Activated CD8-positive, alpha-beta memory T cell treated with anti-CD3 and anti-CD28 coated beads for 36 hours (primary cell): ENCODE results near the gene SCN4A. TPM values are rescaled to one million over a fixed set of nuclear protein-coding genes. Genes with fewer than 3 reads are reported as not detected.
"Not testable (repeated sequence)": the region's sequence is repeated elsewhere in the genome, so short reads cannot be mapped to it uniquely, and the experiment has no call there.

Source experiments
- CTCF ChIA-PET: fragments of 350-600 bp; sonication (Branson Sonifier 250); formaldehyde crosslinking; loops from one replicate; lab custom pipeline; 2021; ENCODE audit warnings: antibody characterized with exemption; lab: Charles Lee
- POLR2A ChIA-PET: fragments of 350-600 bp; sonication (Branson Sonifier 250); formaldehyde crosslinking; loops from one replicate; lab custom pipeline; 2021; ENCODE audit warnings: antibody characterized with exemption; lab: Charles Lee
- total RNA-seq, 2 experiments: library from RNA; stranded (reverse); gene quantifications; one replicate each; pipeline ENCODE4 v1.2.3, GENCODE V29; 2021

SCN4A gene
- total RNA-seq, 2 experiments from 2014 or later: 0.11 to 0.27 TPM

DNA sequence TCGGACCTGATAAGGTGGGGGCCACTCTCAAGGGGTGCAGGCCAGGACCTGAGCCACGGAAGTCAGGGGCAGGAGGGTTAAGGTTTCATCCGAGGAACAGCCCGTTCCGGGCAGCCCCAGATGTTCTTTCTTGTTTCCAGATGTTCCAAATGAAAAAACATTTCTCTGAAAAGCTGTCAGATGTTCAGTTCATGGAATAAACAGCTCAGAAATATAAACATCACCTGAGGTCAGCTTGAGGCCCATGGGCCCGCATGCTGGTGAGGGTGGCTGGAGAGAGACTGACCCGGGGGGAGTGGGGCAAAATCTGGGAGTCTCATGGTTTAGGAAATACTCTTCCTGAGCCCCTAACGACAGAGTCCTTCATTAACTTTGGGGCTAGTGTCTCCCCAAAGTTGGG lies 39.1 kb downstream of the SCN4A start:
- CTCF ChIA-PET: interaction anchor here (0.9 to 2.2 kb wide), 4 partner anchors 13 to 50 kb away, joined by 3 to 15 read pairs (median 6); partner anchors contain the start of gene GH1
- POLR2A ChIA-PET: no interaction called here

DNA sequence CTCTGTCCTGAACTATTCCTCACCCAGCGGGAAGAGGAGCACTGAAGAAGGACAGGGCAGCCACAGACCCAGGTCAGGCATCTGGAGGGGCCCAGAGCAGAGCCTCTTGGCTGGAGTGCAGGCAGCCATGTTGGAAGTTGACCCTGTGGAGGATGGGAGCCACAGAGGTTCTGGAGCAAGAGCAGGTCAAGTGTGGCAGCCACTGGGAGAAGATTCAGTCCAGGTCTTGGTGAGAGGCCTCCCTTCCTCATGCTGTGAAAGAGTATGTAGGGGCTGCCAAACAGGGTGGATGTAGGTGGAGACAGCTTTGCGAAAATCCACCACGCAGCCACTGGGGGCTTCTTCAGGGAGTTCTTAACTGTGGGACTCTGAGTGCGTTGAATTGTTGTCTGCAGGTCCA lies 40.0 kb downstream of the SCN4A start:
- ChIA-PET POLR2A (no interaction called here), CTCF (interaction anchor here (1.1 to 2.2 kb wide), 3 partner anchors 14 to 19 kb away, joined by 3 to 15 read pairs (median 8); partner anchors contain the start of gene GH1)

DNA sequence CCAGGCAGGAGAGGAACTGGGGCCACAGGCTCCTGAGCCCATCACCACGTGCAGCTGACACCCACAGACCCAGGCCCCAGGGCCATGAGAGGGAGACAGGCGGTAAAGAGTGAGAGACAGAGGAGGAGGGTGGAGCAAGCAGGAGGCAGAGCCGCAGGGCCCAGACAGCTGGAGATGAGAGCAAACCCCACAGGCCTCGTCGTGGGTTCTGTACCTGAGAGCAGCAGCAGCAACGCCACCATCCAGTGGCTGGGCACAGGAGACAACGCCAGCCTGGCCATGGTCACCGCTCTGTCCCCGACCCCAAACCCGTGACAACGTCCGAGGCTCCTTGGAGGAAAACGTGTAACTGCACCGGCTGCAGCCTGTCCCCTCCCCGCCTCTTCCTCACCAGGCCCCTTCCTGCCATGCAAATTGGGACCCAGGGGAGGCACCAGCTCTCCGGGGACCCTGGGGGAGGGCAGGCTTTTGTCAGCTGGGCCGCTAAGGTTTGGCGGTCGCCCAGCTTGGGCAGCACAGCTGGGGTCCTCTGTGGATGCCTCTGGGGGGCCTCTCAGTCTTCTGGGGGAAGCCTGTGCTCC lies 40.6 kb downstream of the SCN4A start, which contains the start of gene CD79B:
Gene CD79B, minus strand, starts transcription at position 351 of the 581 bp plus-strand sequence. Its CDS starts 70 bp downstream, at position 281.
- ChIA-PET CTCF (interaction anchor here (0.5 to 2.2 kb wide), 5 partner anchors 13 to 93 kb away, joined by 3 to 15 read pairs (median 5); partner anchors contain the start of gene GH1), POLR2A (interaction anchor here (1.2 kb wide), 1 partner anchor 198 kb away, joined by 4 read pairs; the partner anchor contains the start of gene ERN1)

DNA sequence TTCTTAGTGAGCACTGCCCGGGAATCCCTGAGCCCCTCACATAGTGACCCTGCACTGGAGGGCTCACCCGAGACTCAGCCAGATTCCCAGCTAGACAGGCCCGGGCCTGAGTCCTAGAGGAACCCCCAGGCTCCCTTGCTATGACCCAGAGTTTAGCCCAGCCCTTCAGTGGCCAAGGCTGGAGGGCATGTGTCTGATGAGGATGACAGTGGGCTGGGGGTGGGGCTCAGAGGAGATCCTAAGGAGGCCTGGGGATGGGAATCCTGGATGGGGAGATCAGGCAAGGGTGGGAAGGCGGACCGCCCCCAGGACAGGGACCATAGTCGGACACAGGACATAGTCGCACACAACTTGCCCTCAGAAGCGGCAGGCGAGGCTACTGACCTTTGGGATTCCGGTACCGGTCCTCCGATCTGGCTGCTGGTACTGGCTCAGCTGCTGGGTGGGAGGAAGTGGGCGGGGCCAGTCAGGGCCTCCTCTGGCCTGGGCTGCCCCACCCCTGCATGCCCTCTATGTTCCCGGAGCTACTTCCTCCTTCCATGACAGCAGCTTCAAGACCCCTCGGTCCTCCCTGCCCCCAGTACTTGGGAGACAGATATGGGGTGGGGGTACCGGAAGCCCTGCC lies 41.7 kb downstream of the SCN4A start:
- ChIA-PET CTCF (interaction anchor here (1.1 to 1.8 kb wide), 3 partner anchors 12 to 94 kb away, joined by 3 to 5 read pairs (median 5); partner anchors contain the start of gene CSHL1), POLR2A (interaction anchor here (1.2 kb wide), 1 partner anchor 199 kb away, joined by 4 read pairs; the partner anchor contains the start of gene ERN1)

DNA sequence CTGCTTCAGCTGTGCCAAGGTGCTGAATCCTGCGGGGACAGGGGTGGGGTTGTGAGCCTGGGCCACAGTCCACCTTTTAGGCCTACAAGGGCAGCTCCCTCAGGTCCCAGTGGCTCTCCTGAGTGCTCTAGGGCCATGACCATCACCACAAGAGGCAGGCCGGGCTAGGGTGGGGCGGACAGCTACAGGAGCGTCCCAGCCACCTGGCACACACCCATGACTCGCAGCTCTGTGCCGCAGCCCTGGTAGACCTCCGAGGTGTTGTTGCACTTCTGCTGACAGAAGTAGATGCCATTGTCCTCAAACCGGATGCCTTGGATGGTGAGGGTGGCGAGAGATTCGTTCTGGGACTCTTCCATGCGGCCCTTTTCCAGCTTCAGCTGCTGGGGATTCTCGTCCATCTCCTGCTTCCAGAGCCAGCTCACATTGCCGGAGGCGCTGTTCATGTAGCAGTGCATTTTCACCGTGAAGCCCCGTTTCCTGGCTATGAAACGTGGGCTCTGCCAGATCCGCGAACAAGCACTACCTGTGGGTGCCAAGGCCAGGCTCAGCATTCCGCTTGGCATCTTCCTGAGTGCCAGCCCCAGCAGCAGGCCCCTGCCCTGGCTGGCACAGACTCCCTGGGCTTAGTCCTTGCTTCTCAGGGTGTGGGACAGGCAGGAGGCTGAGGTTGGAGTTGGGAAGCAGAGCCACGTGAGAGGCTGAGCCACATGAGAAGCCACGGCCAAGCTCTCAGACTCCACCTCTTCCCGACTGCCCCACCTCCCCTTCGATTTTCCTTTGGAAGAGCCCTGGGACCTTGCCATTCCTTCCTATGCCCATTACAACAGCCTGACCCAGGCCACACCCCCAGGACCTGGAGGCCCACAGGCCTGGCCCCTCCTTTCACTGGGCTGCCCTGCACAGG lies 42.6 kb downstream of the SCN4A start:
- POLR2A ChIA-PET: interaction anchor here (0.6 kb wide), 1 partner anchor 88 kb away, joined by 4 read pairs; no protein-coding TSS in a partner anchor
- CTCF ChIA-PET: interaction anchor here (1.1 to 1.8 kb wide), 5 partner anchors 11 to 95 kb away, joined by 3 to 5 read pairs (median 4); no protein-coding TSS in a partner anchor

DNA sequence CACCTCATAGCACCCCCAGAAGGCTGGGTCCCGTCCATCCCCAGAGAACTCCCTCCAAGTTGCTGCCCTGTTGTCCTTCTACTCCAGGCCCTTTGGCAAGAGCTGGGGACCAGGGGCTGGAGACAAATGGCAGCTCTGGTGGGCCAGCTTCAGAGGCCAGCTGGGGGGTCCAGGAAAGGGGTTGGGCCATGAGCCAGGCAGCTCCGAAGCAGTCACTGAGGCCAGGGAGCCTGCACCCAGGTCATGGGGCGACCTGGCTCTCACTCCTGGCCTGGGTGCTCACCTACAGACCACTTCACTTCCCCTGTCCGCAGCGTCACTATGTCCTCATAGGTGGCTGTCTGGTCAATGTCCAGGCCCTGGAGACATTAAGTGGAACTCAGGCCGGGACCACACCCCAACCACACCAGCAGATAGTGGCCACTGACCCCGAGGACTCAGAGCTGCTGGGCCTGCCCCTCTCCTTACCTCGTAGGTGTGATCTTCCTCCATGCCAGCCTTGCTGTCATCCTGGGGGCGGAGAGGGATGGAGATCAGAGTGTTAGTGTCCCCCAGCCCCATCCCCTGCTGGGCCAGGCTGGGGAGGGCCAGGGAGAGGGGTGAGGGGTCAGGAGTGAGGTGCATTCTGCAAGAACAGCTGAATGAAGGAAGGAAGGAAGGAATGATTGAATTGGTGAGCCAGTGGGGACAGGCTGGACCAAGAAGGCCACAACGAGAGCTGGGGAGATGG lies 43.6 kb downstream of the SCN4A start:
- CTCF ChIA-PET: interaction anchor here (0.6 to 1.2 kb wide), 5 partner anchors 10 to 94 kb away, joined by 3 to 4 read pairs (median 3); no protein-coding TSS in a partner anchor
- POLR2A ChIA-PET: interaction anchor here (0.6 kb wide), 1 partner anchor 89 kb away, joined by 4 read pairs; no protein-coding TSS in a partner anchor

DNA sequence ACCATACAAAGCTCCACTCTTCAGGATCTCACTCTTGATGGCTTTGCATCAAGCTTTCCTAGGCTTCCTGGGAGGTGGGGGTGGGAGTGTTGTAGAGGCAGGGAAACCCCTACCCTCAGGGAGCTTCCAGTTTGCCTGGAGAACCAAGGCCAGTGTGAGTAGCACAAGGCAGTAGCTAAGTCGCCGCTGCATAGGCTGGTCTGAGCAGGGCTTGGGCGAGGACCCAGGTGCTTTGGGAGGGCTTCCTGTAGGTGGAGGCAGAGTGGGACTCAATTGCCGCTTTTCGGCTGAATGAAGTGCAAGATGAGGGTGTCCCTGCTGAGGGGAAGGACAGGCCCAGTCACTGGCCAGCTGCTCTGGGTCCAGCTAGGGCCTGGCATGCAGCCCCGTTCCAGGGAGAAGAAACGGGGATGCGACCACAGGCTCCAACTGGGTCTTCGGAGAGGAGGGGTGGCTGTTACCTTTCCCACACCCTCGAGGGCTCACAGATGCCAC lies 44.5 kb downstream of the SCN4A start:
- CTCF ChIA-PET: interaction anchor here (0.6 to 1.0 kb wide), 3 partner anchors 9 to 95 kb away, joined by 3 to 5 read pairs (median 3); no protein-coding TSS in a partner anchor

DNA sequence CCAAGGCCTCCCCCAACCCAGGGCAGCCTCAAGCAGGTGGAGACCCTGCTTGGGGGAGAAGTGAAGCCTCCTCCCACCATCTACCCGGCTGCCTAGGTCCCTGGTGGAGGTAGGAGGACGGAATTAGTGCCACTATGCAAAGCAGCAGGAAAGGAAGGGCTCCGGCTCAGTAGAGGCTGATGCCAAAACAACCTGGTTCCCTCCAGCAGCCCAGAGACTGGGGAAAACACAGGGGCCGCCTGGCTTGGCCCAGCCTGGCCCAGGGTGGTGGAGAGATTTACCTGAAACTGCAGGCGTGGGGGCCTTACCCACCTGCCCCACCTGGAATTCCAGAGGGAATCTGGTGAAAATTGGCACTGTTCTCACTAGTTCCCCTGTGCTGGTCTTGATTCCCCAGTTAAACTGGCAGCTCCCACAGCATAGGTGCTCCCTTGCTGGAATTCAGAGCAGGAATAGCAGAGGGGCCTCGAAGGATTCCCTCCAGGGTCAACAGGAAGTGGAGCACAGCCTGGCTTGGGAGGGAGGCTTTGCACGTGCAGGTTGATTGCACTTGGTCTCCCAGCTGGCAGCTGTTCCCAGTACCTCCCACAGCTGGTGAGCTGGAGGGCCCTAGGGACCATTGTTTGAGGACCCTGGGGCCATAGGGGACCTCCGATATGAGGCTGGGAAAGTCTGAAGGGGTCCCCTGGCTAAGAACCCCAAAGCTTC lies 45.1 kb downstream of the SCN4A start:
- ChIA-PET CTCF (interaction anchor here (1.0 kb wide), 1 partner anchor 8 kb away, joined by 5 read pairs; no protein-coding TSS in a partner anchor), POLR2A (no interaction called here)

More for the DNA sequence above, 44.5 kb downstream of the SCN4A start:
- POLR2A ChIA-PET: no interaction called here

DNA sequence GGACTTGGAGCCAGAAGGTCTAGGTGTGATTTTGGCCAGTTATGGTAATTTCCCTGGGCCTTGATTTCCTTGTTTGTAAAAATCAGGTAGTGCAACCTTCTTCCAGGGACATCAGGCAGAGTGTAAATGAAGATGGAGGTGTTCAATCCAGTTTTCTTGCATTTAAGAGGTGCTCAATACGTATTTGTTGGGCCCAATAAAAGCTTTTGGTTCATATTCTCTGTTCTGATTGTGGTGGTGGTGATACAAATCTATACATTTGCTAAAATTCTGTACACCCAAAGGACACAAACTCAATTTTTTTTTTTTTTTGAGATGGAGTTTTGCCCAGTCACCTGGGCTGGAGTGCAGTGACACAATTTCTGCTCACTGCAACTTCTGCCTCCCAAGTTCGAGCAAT lies 46.6 kb downstream of the SCN4A start:
- ChIA-PET CTCF (interaction anchor here (0.7 to 1.1 kb wide), 2 partner anchors 100 to 124 kb away, joined by 3 read pairs; no protein-coding TSS in a partner anchor), POLR2A (no interaction called here)

DNA sequence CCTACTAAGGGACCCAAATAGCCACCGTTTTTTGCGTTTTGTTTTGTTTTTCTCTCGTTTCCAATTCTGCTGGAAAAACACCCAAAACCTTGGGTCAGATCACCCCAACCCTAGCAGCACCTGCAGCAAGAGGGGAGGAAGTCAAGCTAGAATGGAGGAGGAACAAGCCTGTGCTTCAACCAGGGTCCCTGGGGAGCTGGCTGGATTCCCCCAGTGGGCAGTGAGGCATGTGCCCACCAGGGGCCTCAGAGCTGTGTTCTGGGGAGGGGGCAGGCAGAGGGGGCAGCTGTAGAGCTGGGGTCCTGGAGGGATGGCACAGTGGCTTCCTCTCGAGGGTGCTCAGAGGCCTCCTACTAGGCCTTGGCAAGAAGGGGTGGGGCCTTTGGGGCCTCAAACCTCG lies 47.1 kb downstream of the SCN4A start:
- ChIA-PET POLR2A (no interaction called here), CTCF (interaction anchor here (0.7 to 1.3 kb wide), 3 partner anchors 21 to 124 kb away, joined by 3 to 4 read pairs (median 3); no protein-coding TSS in a partner anchor)

DNA sequence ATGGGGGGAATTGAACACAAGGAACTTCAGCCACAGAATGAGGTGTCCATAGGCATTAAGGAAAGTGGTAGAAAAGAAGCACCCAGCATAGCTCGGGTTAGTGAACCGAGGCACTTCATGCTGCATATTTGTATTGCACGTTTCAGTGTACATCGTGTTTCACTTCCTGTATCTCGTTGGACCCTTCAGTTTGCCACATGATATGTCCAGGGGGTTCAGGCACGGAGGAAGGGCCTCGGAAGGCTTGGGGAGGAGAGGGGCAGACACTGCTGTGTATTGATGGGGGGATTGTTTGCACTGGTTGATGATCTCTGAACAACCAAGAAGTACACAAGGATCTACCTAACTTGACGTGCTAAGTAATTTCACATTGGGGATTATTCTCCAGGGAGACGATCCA lies 50.3 kb downstream of the SCN4A start:
- POLR2A ChIA-PET: not testable (repeated sequence)
- CTCF ChIA-PET: interaction anchor here (1.5 kb wide), 1 partner anchor 24 kb away, joined by 4 read pairs; no protein-coding TSS in a partner anchor

DNA sequence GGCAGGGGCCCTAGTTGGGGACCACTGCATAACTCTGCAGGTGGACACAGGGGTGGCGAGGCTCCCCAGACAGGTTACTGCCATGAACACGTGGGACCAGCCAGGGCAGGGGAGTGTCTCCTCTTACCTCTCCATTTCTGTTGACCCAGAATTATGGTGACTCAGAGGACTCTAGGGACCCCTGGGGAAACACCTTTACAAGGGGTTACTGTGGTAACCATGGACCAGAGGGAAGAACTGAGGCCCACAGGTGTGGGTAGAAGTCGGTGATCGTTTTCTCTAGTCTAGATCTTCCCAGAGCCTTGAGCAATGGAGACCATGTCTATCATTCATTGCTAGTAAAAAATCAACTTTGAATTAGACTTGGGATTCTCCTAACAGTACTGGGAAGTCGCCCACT lies 51.9 kb downstream of the SCN4A start:
- ChIA-PET POLR2A (interaction anchor here (0.7 kb wide), 1 partner anchor 66 kb away, joined by 3 read pairs; no protein-coding TSS in a partner anchor), CTCF (interaction anchor here (1.1 to 3.6 kb wide), 5 partner anchors 26 to 109 kb away, joined by 3 to 36 read pairs (median 13); no protein-coding TSS in a partner anchor)

DNA sequence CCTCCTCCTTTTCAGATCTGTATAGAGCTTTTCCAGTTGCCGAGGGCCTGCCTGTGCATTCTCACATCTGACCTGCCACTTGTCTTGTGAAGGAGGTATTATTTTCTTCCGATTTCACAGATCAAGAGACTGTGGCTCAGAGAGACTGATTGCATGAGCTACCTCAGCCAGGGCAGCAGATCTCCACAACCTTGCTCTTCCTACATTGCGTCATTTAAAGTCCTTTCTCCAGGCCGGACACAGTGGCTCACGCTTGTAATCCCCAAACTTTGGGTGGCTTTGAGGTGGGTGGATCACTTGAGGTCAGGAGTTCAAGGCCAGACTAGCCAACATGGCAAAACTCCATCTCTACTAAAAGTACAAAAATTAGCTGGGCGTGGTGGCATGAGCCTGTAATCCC lies 52.7 kb downstream of the SCN4A start:
- CTCF ChIA-PET: interaction anchor here (0.7 to 3.6 kb wide), 19 partner anchors 8 to 213 kb away, joined by 3 to 36 read pairs (median 5); partner anchors contain the start of genes CSHL1 and PRR29
- POLR2A ChIA-PET: not testable (repeated sequence)

DNA sequence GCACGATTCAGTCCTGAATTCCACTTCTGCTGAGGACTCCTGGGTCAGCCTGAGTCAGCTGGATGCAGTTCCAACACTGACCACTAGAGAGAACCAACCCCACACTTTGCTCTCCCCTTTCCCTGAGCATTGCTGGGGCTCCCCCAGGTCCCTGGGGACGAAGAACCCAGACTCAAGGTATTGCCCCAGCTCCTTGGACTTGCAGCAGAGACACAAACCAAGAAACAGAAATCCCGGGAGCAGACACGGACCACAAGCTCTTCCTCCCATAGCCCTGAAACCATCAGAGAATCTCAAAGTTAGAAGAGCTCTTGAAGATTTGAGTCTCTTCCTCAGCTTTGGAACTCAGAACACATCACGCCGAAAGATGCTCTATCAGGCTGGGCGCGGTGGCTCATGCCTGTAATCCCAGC lies 53.4 kb downstream of the SCN4A start:
- CTCF ChIA-PET: interaction anchor here (0.6 to 3.6 kb wide), 26 partner anchors 8 to 218 kb away, joined by 3 to 36 read pairs (median 5); partner anchors contain the start of genes CD79B, CSHL1, ICAM2 and PRR29
- POLR2A ChIA-PET: no interaction called here

DNA sequence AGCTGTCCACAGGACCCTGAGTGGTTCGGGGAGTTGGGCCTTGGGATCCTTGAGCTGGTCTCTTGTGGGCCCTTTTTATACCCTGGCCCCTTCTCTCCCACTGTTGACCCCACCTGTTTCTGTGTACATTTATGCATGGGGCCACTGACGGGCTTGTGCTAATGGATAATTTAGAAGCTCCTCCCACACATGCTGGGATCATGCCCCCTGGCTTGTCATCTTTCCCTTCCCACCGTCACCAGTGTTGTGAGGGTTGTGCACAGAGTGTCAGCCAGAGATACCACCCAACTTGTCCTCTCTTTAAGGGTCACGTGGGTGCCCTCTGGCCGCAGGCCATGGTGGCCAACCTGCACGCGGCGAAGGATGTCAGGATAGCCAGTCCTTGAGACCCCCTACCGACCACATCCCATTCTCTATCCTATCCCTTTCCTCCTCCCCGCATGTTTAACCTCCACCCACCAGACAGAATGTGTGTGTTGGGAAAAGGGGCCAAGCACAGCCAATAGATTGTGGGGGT lies 53.9 kb downstream of the SCN4A start, which contains the start of gene GH1:
Gene GH1, minus strand, starts transcription at position 51 of the 517 bp plus-strand sequence. CDS start 63 bp downstream, outside the sequence.
- POLR2A ChIA-PET: not testable (repeated sequence)
- CTCF ChIA-PET: interaction anchor here (0.6 to 3.6 kb wide), 27 partner anchors 8 to 218 kb away, joined by 3 to 36 read pairs (median 5); partner anchors contain the start of genes CD79B, CSHL1 and ICAM2

DNA sequence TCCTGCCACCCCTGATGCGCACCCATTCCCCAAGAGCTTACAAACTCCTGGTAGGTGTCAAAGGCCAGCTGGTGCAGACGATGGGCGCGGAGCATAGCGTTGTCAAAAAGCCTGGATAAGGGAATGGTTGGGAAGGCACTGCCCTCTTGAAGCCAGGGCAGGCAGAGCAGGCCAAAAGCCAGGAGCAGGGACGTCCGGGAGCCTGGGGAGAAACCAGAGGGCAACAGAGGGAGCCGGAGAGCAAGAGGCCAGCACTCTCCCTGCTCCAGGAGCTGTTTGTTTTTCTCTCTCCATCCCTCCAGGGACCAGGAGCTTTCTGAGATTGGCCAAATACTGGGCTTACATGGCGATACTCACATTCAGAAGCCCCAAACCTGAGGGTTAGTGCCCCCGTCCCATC lies 54.4 kb downstream of the SCN4A start:
- ChIA-PET CTCF (interaction anchor here (0.6 to 3.6 kb wide), 12 partner anchors 14 to 215 kb away, joined by 3 to 36 read pairs (median 12); partner anchors contain the start of gene CD79B), POLR2A (no interaction called here)
